Muscle of arm (tissue), 12 donors: ENCODE results near the gene NF1. TPM values are rescaled to one million over a fixed set of nuclear protein-coding genes. Genes with fewer than 3 reads are reported as not detected.
"Not testable (repeated sequence)": the region's sequence is repeated elsewhere in the genome, so short reads cannot be mapped to it uniquely, and the experiment has no call there.

ENCODE experiments used
- DNase-seq: peaks from one replicate; pipeline ENCODE4 v3.0.0-alpha.2; 2013
- polyA plus RNA-seq, 12 donors: library from polyadenylated mRNA; unstranded; fragments of 120-200 nt; gene quantifications; one replicate each; pipeline ENCODE4 v1.2.1, GENCODE V29; 2013; ENCODE audit not compliant: insufficient read length in 12 of 12

NF1 gene
- polyA plus RNA-seq, 12 donors = 19.7 to 68.3 (median 26.6) TPM

GRCh38 chr17:31073411-31073810 lies 21.4 kb upstream of the NF1 start:
- DNase-seq = no peak

DNA sequence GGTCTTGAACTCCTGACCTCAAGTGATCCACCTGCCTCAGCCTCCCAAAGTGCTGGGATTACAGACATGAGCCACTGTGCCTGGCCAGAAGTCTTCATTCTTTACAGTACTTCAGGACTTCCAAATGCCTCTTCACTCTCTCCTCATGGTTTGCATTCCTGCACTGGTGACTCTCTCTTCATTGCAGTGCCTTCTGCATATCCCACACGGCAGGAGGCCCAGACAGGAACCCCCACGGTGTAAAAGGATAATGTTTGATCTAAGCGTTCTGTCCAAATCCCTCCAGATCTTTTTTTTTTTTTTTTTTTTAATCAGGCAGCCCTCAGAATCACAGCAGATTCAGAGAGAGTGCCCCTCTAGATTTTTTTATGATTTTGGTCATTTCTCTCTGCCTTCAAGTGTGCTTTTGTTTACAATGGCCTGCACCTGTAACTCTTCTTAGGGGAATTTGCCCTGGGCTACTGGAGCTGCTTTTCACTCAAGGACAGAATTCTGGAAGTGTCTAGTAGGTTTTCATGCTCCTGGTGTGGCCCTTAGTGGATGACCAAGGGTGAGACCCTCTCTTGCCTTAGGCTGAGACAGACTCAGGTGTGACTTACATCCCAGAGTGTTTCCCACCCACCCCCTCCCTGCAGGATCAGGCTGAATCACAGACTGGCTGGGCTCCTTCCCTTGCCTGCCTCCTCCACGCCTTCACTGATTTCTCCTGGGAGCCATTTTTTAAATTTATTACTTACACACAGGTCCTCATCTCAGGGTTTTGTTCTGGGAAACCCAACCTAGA lies 19.8 kb upstream of the NF1 start:
- DNase-seq = no peak

DNA sequence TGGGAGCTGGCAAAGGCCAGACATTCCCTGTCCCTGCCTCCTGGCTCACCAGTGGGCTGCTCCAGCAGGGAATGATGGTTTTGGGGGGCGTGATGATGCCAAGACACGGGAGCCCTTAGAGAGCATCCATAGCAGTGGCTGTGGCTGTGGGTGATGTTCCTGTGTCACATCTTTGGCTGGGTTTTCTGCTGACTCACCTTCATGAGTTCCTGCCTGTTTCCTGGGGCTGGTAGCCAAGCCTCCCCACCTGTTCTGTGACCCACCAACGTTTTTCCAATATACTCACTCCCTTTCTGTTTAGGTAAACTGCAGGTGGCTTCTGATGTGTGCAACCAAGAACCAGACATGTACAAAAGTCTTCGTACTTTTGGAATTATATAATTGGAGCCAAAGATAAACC lies 16.5 kb upstream of the NF1 start:
- DNase-seq = no peak

DNA sequence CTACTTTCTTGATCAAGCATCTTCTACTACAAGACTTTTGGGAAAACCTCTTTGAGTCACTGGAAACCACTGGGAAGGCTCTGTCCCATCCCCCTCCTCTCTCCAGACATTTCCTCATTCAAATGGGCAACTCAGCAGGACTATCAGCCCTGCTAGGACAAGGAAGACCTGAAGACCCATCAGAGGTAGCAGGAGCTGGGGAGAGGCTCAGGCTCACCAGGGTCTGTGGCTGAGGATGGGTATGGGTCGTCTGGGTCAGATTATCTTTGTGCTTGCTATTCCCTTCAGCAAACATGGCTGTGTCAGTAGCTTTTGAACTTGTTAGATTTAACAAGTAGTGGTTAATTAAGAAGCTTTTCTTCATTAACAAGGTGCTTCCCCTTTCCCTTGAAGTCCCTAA lies 15.0 kb upstream of the NF1 start:
- no peak for DNase-seq

DNA sequence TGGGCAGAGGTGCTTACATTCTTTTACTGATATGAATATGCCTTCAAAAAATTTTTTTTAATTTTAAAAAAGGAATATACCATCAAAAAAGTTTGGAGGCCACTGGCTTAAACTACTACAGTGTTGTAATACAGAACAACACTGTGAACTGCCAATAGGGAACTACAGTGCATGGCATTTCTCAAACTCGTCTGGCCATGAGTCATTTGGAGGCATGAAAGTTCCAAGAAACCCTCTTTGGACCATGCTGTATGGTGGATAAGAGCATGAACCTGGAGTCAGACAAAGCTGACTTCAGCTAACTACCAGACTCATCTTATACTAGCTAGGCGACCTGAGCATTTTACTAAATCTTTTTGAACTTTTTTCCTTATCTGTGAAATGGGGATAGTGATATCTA lies 9.2 kb upstream of the NF1 start:
- no peak for DNase-seq

- no peak for DNase-seq
Measured at GRCh38 chr17:31089471-31089870, 5.3 kb upstream of the NF1 start.

GRCh38 chr17:31090650-31091049 lies 4.1 kb upstream of the NF1 start:
- DNase-seq = not testable (repeated sequence)

GRCh38 chr17:31092475-31093064 lies 2.2 kb upstream of the NF1 start:
- DNase-seq = no peak

DNA sequence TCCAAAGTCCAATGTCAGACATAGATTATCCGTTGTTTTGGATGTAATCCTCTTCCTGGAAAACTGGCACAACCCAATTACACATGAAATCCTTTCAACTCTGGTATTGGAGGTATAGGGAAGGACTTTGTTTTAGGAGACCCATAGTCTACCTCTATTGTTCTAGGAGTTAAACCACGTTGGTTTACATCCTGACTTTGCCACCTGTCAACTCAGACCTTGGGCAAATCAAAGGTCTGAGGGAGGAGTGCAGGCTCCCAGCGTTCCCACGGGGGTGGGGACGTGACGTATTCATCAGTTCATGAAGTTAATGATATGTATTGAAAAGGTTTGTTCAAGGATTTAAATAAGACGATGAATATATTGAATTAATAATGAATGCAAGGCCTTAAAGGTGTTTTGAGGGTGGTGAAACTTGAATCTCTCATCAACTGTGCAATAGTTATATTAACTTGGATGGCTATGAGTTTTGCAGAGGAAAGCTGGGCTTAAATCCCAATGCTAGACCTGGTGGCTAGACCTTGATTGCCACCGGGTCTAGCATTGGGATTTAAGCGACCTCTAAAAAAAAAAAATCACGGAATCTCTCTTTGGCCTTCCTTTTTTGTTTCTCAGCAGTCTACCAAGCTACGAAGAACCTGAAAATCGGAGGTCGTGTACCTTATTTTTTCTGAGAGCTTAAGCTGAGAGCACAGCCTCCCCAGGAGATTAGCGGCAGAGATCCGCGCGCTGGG lies 744 bp upstream of the NF1 start:
- DNase-seq = peak; percentile 10

DNA sequence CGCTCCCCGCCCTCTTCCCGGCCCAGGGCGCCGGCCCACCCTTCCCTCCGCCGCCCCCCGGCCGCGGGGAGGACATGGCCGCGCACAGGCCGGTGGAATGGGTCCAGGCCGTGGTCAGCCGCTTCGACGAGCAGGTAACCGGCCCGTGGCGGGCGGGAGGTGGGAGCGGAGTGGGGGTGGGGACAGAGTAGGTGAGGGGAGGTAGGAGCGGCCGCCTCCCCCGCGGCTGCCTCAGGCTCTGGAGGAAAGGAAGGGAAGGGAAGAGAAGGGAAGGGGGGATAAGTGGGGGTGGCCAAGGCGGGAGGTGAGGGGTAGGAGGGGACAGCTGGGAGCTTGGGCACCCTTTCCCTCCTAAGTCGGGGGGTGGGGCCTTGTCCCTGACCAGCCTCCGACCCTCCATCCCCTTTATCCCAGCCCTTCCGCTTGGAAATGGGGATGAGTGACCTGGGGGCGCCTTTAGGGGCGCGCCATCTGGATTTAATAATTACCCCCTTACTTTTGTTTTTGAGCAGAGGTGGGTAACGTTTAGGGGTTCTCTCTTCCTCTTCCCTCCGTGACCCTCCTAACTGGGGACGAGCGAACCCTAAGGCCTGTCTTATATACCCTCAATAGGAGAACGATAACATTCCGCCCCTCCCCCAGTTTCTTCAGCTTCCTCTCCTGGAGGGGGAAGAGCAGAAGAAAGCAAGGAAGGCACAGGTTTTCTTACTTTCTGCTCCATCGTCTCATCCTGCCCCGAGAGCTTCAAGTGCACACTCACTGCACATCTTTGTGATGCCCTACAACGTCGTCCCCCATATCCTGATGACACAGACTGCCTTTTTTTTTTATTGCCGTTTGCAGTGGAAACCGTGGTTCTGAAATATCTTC lies 694 bp downstream of the NF1 start:
- peak; percentile 69 for DNase-seq

DNA sequence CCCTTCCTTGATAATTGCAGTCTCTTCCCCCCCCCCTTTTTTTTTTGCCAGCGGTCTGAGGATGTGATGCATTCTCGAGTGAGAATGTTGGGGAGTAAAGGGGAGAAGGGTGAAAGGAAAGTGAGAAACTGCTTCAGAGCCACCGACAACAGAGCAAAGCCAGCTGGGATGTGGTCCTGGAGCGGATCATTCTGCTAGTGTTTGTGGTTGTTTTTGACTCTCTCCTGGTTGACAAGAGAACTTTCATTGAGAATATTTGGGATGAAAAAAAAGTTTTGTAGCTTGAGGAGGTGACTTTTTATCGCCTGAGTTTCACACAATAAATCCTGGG lies 1.3 kb downstream of the NF1 start:
- peak; percentile 32 for DNase-seq

GRCh38 chr17:31099016-31099415 lies 4.2 kb downstream of the NF1 start:
- DNase-seq = no peak

DNA sequence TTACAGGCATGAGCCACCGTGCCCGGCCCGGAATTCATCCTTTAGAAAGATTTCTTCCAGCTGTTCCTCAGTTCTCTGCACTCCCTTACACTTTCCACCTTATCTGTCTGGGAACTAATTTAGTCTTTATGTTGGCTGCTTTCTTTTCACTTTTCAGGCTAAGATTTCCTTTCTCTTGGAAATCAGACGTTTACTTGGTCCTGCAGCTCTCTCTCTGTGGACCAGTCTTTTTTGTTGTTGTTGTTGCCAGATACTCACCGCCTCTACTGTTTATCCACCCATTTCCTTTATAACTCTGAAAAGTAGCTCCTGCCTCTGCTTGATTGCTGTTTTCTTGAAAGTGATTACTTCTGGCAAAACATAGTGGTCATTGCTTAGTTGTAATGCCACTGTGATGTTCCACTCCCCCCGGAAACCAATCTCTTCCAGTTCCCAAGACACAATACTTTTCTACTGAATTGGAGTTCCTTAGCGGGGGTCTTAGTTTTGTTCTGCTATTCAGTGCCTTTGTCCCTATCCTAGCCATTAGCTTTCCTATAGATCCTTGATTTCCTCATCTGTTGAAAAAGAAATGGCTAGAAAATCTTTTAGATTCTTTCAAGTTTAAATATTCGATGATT lies 6.2 kb downstream of the NF1 start:
- no peak for DNase-seq

DNA sequence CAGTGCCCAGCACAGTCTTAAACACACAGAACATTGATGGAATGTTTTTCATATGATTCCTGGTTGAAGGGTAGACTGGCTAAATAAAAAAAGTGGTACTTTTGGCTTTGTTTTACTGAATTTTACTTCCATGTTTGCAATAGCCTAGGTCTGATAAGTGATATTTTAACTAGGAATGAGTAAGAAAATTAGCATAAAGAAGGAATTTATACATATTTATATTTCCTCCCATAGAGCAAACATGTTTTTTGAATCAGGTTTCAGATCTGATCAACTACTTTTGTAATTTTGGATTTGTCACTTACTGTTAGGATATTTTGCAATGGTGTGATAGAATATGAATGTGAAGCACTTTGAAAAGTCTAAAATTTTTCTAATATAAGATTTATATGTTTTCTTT lies 7.2 kb downstream of the NF1 start:
- DNase-seq = no peak

GRCh38 chr17:31105991-31106390 lies 11.2 kb downstream of the NF1 start:
- DNase-seq = no peak

DNA sequence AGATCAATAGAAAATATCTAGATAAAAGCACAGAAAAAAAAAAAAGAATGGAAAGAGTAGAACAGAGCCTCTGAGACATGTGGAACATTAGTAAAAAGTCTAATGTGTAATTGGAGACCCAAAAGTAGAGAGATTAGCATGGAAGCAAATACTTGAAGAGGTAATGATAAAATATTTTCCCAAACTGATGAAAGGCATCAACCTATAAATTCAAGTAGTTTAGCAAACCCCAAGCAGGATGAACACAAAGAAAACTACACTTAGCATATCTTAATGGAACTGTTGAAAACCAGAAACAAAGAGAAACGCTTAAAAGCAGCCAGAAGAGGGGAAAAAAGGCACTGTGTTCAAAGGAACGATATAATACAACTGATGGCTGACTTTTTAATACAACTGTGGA lies 16.4 kb downstream of the NF1 start:
- DNase-seq = no peak

DNA sequence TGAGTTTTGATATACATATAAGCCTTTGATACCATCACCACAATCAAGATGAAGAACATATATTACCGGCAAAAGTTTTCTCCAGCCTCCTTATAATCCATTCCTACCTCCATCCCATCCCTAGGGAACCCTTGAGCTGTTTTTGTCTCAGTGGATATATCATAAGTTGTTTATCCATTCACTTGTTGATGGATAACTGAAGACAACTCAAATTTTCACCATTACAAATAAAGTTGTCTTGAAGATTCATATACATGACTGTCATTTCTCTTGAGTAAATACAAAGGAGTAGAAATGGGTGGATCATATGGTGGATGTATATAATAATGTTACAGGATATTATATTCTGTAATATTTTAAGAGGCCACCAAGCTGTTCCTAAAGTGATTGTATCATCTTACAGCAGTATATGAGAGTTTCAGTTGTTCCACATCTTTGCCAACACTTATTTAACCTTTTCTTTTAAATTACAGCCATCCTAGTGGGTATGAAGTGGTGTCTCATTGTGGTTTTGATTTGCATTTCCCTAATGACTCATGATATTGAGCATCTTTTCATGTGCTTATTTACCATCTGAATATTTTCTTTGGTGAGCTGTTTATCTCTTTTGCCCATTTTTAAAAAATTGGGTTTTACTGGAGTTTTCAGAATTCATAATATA lies 17.4 kb downstream of the NF1 start:
- no peak for DNase-seq

DNA sequence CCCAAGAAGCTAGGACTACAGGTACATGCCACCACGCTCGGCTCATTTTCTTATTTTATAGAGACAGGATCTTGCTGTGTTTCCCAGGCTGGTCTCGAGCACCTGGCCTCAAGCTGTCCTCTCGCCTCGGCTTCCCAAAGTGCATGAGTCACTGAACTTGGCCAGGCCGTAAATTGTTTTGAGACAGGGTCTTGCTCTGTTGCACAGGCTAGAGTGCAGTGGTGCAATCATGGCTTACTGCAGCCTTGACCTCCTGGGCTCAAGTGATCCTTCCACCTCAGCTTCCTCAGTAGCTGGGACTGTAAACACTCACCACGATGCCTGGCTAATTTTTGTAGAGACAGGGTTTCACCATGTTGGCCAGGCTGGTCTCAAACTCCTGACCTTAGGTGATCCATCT lies 18.6 kb downstream of the NF1 start:
- DNase-seq = not testable (repeated sequence)

GRCh38 chr17:31113939-31114338 lies 19.2 kb downstream of the NF1 start:
- no peak for DNase-seq

DNA sequence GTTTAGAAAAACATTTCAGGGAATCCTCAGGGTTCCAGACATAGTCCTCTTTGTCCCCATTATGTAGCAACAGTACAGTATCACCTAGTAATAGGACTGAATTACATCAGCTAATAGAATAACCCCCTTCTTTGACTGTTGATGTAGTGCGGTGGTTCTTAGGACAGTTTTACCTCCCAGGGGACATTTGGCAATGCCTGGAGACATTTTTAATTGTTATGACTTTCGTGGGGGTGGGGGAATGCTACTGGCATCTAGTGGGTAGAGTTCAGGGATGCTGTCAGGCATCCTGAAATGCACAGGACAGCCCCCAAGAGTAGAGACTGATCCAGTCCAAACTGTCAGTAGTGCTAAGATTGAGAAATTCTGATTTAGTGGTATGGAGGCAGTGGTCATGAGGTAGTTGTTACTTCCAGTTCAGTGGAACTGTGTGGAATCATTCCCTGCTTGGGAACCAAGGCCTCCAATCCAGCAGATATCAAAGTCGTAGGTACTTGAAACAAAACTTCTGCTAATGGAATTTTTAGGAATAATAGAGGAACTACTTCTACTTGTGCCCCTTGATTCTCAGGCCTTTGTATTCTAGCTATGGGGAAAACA lies 20.3 kb downstream of the NF1 start:
- DNase-seq = no peak

- DNase-seq = no peak
Measured at GRCh38 chr17:31116167-31116566, 21.4 kb downstream of the NF1 start.
